HG02981 (cell line): ENCODE results near the gene SPART.

Experiments used
- ATAC-seq: cut with Tn5 transposase; IDR thresholded peaks from one replicate; pipeline ENCODE4 v1.9.1; 2021; ENCODE audit warnings: mild to moderate bottlenecking, moderate library complexity; ENCODE audit not compliant: unreplicated experiment

SPART gene

GRCh38 chr13:36259361-36260137 is 86.6 kb downstream of the SPART start:
- ATAC-seq, result no peak

DNA sequence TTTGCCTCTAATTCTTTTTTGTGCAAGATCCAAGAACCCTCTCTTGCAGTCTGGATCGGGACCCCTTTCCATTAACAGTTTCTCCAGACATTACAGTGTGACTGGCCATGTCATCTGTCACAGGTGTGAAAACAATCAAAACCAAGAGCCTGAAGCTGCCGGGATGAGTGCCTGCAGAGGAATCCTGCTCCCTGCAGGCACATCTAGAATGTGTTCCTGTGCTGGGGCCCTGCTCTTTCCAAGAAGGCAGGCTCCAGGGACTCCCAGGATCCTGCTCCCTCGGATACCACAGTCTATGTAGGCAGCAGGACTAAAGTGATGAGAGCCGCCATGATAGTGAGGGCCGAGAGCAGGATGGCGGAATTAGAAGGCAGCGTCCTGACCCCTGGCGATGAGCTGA is 87.4 kb downstream of the SPART start:
- ATAC-seq, result no peak
